ENCODE data around the gene ABCA3.
"Not testable (repeated sequence)": the region's sequence is repeated elsewhere in the genome, so short reads cannot be mapped to it uniquely, and the experiment has no call there.

Gene ABCA3

GRCh38 chr16:2277466-2278271, 62.9 kb downstream of the ABCA3 start:
- no peak for DNase-seq

GRCh38 chr16:2276368-2277195, 63.9 kb downstream of the ABCA3 start:
- no peak for DNase-seq

GRCh38 chr16:2275476-2276367, 64.8 kb downstream of the ABCA3 start:
- DNase-seq = no peak

- no peak for DNase-seq
Observed at GRCh38 chr16:2273931-2274330, 66.6 kb downstream of the ABCA3 start.

GRCh38 chr16:2273484-2273883, 67.0 kb downstream of the ABCA3 start:
- DNase-seq = no peak

- no peak for DNase-seq
Observed at GRCh38 chr16:2271848-2272461, 68.6 kb downstream of the ABCA3 start.

GRCh38 chr16:2270588-2271470, 69.7 kb downstream of the ABCA3 start:
- DNase-seq = no peak

GRCh38 chr16:2270070-2270462, 70.5 kb downstream of the ABCA3 start:
- DNase-seq = no peak

GRCh38 chr16:2267913-2268666, 72.4 kb downstream of the ABCA3 start, which contains the start of gene RNPS1:
TSS of gene RNPS1 (minus strand) at chr16:2268126. CDS start at chr16:2264643, 3,483 bp downstream.
- DNase-seq = peak; percentile 98

- not testable (repeated sequence) for DNase-seq
Observed at GRCh38 chr16:2267505-2267912, 73.0 kb downstream of the ABCA3 start.

- DNase-seq = not testable (repeated sequence)
Observed at GRCh38 chr16:2266887-2267286, 73.6 kb downstream of the ABCA3 start.

GRCh38 chr16:2263026-2263425, 77.5 kb downstream of the ABCA3 start:
- not testable (repeated sequence) for DNase-seq

- DNase-seq = no peak
Observed at GRCh38 chr16:2260250-2260649, 80.3 kb downstream of the ABCA3 start.

- DNase-seq = not testable (repeated sequence)
Observed at GRCh38 chr16:2258530-2258929, 82.0 kb downstream of the ABCA3 start.

- DNase-seq = no peak
Observed at GRCh38 chr16:2257726-2258125, 82.8 kb downstream of the ABCA3 start.

- DNase-seq = no peak
Observed at GRCh38 chr16:2256531-2257140, 83.9 kb downstream of the ABCA3 start.

GRCh38 chr16:2253293-2253692, 87.2 kb downstream of the ABCA3 start:
- no peak for DNase-seq

GRCh38 chr16:2252806-2253148, 87.8 kb downstream of the ABCA3 start:
- no peak for DNase-seq

GRCh38 chr16:2251296-2252111, 89.0 kb downstream of the ABCA3 start, which contains the start of gene ECI1:
TSS of gene ECI1 (minus strand) at chr16:2251587. CDS start at chr16:2251566, 21 bp downstream.
- DNase-seq = peak; percentile 92
